Liver (tissue), 3 donors: ENCODE results near the gene CCSER2.

Experiments used
- HNF4A ChIP-seq, 2 donors: conservative IDR thresholded peaks; 2 replicates each; pipeline ENCODE4 v1.6.1; 2016; ENCODE audit warnings: antibody characterized with exemption in 2 of 2, mild to moderate bottlenecking in 2 of 2
- JUND ChIP-seq, 2 donors: IDR thresholded peaks; 2 replicates each; pipeline ENCODE4 v1.6.1; 2016; ENCODE audit warnings: antibody characterized with exemption in 2 of 2
- RAD21 ChIP-seq, 2 donors: IDR thresholded peaks; 2 replicates each; pipeline ENCODE4 v1.6.1; 2016; ENCODE audit warnings: antibody characterized with exemption in 2 of 2, mild to moderate bottlenecking in 2 of 2
- RXRA ChIP-seq, 2 donors: IDR thresholded peaks; 2 replicates each; pipeline ENCODE4 v1.6.1; 2017 to 2018; ENCODE audit warnings: antibody characterized with exemption in 2 of 2, mild to moderate bottlenecking in 1 of 2
- SP1 ChIP-seq: IDR thresholded peaks from 2 replicates; pipeline ENCODE4 v1.6.1; 2018; ENCODE audit warnings: antibody characterized with exemption, mild to moderate bottlenecking
- TAF1 ChIP-seq: conservative IDR thresholded peaks from 2 replicates; pipeline ENCODE4 v1.6.1; 2016; ENCODE audit warnings: antibody characterized with exemption, mild to moderate bottlenecking
- YY1 ChIP-seq: IDR thresholded peaks from 2 replicates; pipeline ENCODE4 v1.6.1; 2016; ENCODE audit warnings: antibody characterized with exemption, mild to moderate bottlenecking
- TF ChIP-seq, protein P1 (sequence below): fragments of 150-350 bp; IDR thresholded peaks from 2 replicates; pipeline ENCODE4 v1.5.1; 2017; ENCODE audit warnings: improper control_type of control experiment, low read depth, low read length; ENCODE audit not compliant: missing input control
- TF ChIP-seq, protein P2 (sequence below): IDR thresholded peaks from 2 replicates; pipeline ENCODE4 v1.6.1; 2016; ENCODE audit warnings: antibody characterized with exemption
- TF ChIP-seq, protein P3 (sequence below): IDR thresholded peaks from 2 replicates; pipeline ENCODE4 v1.6.1; 2016; ENCODE audit warnings: antibody characterized with exemption, mild to moderate bottlenecking
- TF ChIP-seq, protein P4 (sequence below): IDR thresholded peaks from 2 replicates; pipeline ENCODE4 v1.6.1; 2016; ENCODE audit warnings: antibody characterized with exemption
- TF ChIP-seq, protein P5 (sequence below): IDR thresholded peaks from 2 replicates; pipeline ENCODE4 v1.6.1; 2016; ENCODE audit warnings: antibody characterized with exemption
- donor health status: healthy.
- donor health status: healthy.

DNA sequence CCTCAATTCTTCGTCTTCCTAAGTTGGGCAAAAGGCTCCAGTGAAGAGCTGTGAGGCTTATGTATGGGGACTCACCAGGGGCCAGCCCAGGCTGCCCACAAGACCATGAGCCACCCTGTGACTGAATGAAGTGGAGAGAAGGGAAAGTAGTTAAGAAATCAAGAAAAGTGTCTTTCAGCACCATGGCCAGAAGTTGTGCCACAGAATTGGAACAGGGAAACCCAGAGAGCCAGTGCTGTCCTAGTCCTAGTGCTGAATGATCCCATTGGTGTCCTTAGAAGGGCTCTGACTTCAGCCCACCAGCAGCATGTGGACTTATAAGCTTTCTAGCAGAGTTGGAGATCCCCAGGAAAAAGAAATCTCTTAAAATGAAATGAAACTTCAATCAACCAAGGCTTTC, 37.0 kb upstream of the CCSER2 start:
- TF ChIP-seq, protein P1, sequence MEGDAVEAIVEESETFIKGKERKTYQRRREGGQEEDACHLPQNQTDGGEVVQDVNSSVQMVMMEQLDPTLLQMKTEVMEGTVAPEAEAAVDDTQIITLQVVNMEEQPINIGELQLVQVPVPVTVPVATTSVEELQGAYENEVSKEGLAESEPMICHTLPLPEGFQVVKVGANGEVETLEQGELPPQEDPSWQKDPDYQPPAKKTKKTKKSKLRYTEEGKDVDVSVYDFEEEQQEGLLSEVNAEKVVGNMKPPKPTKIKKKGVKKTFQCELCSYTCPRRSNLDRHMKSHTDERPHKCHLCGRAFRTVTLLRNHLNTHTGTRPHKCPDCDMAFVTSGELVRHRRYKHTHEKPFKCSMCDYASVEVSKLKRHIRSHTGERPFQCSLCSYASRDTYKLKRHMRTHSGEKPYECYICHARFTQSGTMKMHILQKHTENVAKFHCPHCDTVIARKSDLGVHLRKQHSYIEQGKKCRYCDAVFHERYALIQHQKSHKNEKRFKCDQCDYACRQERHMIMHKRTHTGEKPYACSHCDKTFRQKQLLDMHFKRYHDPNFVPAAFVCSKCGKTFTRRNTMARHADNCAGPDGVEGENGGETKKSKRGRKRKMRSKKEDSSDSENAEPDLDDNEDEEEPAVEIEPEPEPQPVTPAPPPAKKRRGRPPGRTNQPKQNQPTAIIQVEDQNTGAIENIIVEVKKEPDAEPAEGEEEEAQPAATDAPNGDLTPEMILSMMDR, result no peak
- TF ChIP-seq TAF1 (no peak), JUND (IDR thresholded peaks at IDR 0.05) (no peak), HNF4A (conservative IDR thresholded peaks at IDR 0.05) (no peak), RAD21 (IDR thresholded peaks at IDR 0.05) (no peak), YY1 (no peak), SP1 (no peak), RXRA (IDR thresholded peaks at IDR 0.05) (no peak)
- TF ChIP-seq, protein P2, sequence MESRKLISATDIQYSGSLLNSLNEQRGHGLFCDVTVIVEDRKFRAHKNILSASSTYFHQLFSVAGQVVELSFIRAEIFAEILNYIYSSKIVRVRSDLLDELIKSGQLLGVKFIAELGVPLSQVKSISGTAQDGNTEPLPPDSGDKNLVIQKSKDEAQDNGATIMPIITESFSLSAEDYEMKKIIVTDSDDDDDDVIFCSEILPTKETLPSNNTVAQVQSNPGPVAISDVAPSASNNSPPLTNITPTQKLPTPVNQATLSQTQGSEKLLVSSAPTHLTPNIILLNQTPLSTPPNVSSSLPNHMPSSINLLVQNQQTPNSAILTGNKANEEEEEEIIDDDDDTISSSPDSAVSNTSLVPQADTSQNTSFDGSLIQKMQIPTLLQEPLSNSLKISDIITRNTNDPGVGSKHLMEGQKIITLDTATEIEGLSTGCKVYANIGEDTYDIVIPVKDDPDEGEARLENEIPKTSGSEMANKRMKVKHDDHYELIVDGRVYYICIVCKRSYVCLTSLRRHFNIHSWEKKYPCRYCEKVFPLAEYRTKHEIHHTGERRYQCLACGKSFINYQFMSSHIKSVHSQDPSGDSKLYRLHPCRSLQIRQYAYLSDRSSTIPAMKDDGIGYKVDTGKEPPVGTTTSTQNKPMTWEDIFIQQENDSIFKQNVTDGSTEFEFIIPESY, result no peak
- TF ChIP-seq, protein P3, sequence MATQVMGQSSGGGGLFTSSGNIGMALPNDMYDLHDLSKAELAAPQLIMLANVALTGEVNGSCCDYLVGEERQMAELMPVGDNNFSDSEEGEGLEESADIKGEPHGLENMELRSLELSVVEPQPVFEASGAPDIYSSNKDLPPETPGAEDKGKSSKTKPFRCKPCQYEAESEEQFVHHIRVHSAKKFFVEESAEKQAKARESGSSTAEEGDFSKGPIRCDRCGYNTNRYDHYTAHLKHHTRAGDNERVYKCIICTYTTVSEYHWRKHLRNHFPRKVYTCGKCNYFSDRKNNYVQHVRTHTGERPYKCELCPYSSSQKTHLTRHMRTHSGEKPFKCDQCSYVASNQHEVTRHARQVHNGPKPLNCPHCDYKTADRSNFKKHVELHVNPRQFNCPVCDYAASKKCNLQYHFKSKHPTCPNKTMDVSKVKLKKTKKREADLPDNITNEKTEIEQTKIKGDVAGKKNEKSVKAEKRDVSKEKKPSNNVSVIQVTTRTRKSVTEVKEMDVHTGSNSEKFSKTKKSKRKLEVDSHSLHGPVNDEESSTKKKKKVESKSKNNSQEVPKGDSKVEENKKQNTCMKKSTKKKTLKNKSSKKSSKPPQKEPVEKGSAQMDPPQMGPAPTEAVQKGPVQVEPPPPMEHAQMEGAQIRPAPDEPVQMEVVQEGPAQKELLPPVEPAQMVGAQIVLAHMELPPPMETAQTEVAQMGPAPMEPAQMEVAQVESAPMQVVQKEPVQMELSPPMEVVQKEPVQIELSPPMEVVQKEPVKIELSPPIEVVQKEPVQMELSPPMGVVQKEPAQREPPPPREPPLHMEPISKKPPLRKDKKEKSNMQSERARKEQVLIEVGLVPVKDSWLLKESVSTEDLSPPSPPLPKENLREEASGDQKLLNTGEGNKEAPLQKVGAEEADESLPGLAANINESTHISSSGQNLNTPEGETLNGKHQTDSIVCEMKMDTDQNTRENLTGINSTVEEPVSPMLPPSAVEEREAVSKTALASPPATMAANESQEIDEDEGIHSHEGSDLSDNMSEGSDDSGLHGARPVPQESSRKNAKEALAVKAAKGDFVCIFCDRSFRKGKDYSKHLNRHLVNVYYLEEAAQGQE, result peak; percentile 99
- TF ChIP-seq, protein P4, sequence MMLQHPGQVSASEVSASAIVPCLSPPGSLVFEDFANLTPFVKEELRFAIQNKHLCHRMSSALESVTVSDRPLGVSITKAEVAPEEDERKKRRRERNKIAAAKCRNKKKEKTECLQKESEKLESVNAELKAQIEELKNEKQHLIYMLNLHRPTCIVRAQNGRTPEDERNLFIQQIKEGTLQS, result no peak
- TF ChIP-seq, protein P5, sequence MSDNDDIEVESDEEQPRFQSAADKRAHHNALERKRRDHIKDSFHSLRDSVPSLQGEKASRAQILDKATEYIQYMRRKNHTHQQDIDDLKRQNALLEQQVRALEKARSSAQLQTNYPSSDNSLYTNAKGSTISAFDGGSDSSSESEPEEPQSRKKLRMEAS, result no peak
